ENCODE data around the gene UNC5B. TPM values are rescaled to one million over a fixed set of nuclear protein-coding genes. Genes with fewer than 3 reads are reported as not detected.

Gene UNC5B
- total and polyA plus RNA-seq, 2 donors: 2.2 to 4.2 TPM

GRCh38 chr10:71280216-71280615 lies 67.8 kb downstream of the UNC5B start:
- Histone ChIP-seq H3K27me3 (ENCODE audit: control insufficient read depth in 2 of 2, insufficient read depth in 1 of 2, low read length in 1 of 2) (no peaks in the 10 kb centered on the region), H3K4me3 (ENCODE audit: low read length in 2 of 2) (no peak overlapping the region), H3K9me3 (ENCODE audit: control insufficient read depth in 2 of 2, insufficient read depth in 1 of 2, low read length in 1 of 2) (peaks cover 0 to 3% of the 10 kb centered on the region in 2 donors), H3K36me3 (ENCODE audit: control insufficient read depth in 2 of 2, insufficient read depth in 2 of 2, low read length in 1 of 2) (no peaks in the 10 kb centered on the region), H3K4me1 (ENCODE audit: control insufficient read depth in 2 of 2, insufficient read depth in 2 of 2, low read length in 2 of 2) (peaks cover 0 to 14% of the 10 kb centered on the region in 2 donors), H3K27ac (ENCODE audit: low read depth in 1 of 2, low read length in 1 of 2) (no peak overlapping the region)
- no peak for DNase-seq (ENCODE audit: low read depth in 6 of 9, low spot score in 9 of 9)
- 93% methylated on average over 5 of the region's 5 CpGs for WGBS

DNA sequence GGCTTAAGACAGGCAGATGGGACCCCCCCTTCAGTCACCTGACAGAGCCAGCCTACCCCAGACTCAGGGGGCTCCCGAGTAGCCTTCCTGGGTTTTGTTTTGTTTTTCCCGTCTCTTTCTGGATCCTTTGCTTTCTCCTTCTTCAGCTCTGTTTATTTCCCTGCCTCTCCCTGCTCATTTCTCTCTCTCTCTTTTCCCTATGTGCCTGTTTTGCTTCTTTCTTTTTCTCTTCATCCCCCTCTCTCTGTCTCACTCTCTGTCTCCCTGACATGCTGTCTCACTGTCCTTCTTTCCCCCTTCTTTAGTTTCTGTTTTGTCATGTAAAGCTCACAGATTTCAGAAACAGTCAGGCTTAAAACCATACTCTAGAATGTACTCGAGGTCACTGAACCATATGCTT lies 68.5 kb downstream of the UNC5B start:
- no peak overlapping the region for H3K27ac ChIP-seq (ENCODE audit: low read depth in 1 of 2, low read length in 1 of 2)
- no peaks in the 10 kb centered on the region for H3K36me3 ChIP-seq (ENCODE audit: control insufficient read depth in 2 of 2, insufficient read depth in 2 of 2, low read length in 1 of 2)
- H3K27me3 ChIP-seq (ENCODE audit: control insufficient read depth in 2 of 2, insufficient read depth in 1 of 2, low read length in 1 of 2): no peaks in the 10 kb centered on the region
- 61% methylated on average over 3 of the region's 3 CpGs for WGBS
- DNase-seq (ENCODE audit: low read depth in 6 of 9, low spot score in 9 of 9): no peak
- peaks cover 0 to 3% of the 10 kb centered on the region in 2 donors for H3K9me3 ChIP-seq (ENCODE audit: control insufficient read depth in 2 of 2, insufficient read depth in 1 of 2, low read length in 1 of 2)
- no peak overlapping the region for H3K4me3 ChIP-seq (ENCODE audit: low read length in 2 of 2)
- H3K4me1 ChIP-seq (ENCODE audit: control insufficient read depth in 2 of 2, insufficient read depth in 2 of 2, low read length in 2 of 2): peaks cover 0 to 14% of the 10 kb centered on the region in 2 donors

GRCh38 chr10:71281646-71282322 lies 69.4 kb downstream of the UNC5B start:
- no peak overlapping the region for H3K4me3 ChIP-seq (ENCODE audit: low read length in 2 of 2)
- no peaks in the 10 kb centered on the region for H3K36me3 ChIP-seq (ENCODE audit: control insufficient read depth in 2 of 2, insufficient read depth in 2 of 2, low read length in 1 of 2)
- DNase-seq (ENCODE audit: low read depth in 6 of 9, low spot score in 9 of 9): no peak
- no peaks in the 10 kb centered on the region for H3K27me3 ChIP-seq (ENCODE audit: control insufficient read depth in 2 of 2, insufficient read depth in 1 of 2, low read length in 1 of 2)
- H3K9me3 ChIP-seq (ENCODE audit: control insufficient read depth in 2 of 2, insufficient read depth in 1 of 2, low read length in 1 of 2): peaks cover 0 to 3% of the 10 kb centered on the region in 2 donors
- WGBS: 87% methylated on average over 8 of the region's 8 CpGs
- no peak overlapping the region for H3K27ac ChIP-seq (ENCODE audit: low read depth in 1 of 2, low read length in 1 of 2)
- peaks cover 0 to 14% of the 10 kb centered on the region in 2 donors for H3K4me1 ChIP-seq (ENCODE audit: control insufficient read depth in 2 of 2, insufficient read depth in 2 of 2, low read length in 2 of 2)

- H3K4me1 ChIP-seq (ENCODE audit: control insufficient read depth in 2 of 2, insufficient read depth in 2 of 2, low read length in 2 of 2): peaks cover 0 to 14% of the 10 kb centered on the region in 2 donors
- H3K9me3 ChIP-seq (ENCODE audit: control insufficient read depth in 2 of 2, insufficient read depth in 1 of 2, low read length in 1 of 2): peaks cover 0 to 3% of the 10 kb centered on the region in 2 donors
- no peak overlapping the region for H3K27ac ChIP-seq (ENCODE audit: low read depth in 1 of 2, low read length in 1 of 2)
- no peaks in the 10 kb centered on the region for H3K36me3 ChIP-seq (ENCODE audit: control insufficient read depth in 2 of 2, insufficient read depth in 2 of 2, low read length in 1 of 2)
- 97% methylated on average over 2 of the region's 2 CpGs for WGBS
- H3K4me3 ChIP-seq (ENCODE audit: low read length in 2 of 2): no peak overlapping the region
- H3K27me3 ChIP-seq (ENCODE audit: control insufficient read depth in 2 of 2, insufficient read depth in 1 of 2, low read length in 1 of 2): no peaks in the 10 kb centered on the region
- no peak for DNase-seq (ENCODE audit: low read depth in 6 of 9, low spot score in 9 of 9)
These were observed 69.9 kb downstream of the UNC5B start for GRCh38 chr10:71282323-71282680.

DNA sequence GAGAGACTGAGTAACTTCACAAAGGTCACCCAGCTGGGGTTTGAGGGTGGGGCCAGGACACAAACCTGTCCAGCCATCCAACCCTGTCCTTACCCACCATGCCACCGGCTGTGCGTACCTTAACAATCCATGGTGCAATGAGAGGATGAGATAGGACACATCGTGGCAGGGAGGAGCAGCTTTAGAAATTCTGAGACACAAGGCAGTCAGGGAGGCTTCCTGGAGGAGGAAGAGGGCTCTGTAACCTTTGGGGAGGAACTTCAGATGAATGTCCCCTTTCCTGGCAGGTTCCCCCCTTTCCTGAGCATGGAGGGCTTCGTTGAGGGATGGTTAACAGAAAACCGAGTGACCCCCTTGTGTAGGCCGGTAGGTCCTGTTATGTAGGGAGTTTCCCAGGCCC lies 71.0 kb downstream of the UNC5B start:
- no peak for DNase-seq (ENCODE audit: low read depth in 6 of 9, low spot score in 9 of 9)
- Histone ChIP-seq H3K27ac (ENCODE audit: low read depth in 1 of 2, low read length in 1 of 2) (no peak overlapping the region), H3K4me1 (ENCODE audit: control insufficient read depth in 2 of 2, insufficient read depth in 2 of 2, low read length in 2 of 2) (peaks cover 0 to 13% of the 10 kb centered on the region in 2 donors), H3K36me3 (ENCODE audit: control insufficient read depth in 2 of 2, insufficient read depth in 2 of 2, low read length in 1 of 2) (no peaks in the 10 kb centered on the region), H3K27me3 (ENCODE audit: control insufficient read depth in 2 of 2, insufficient read depth in 1 of 2, low read length in 1 of 2) (no peaks in the 10 kb centered on the region), H3K4me3 (ENCODE audit: low read length in 2 of 2) (no peak overlapping the region), H3K9me3 (ENCODE audit: control insufficient read depth in 2 of 2, insufficient read depth in 1 of 2, low read length in 1 of 2) (peaks cover 0 to 3% of the 10 kb centered on the region in 2 donors)
- 96% methylated on average over 6 of the region's 6 CpGs for WGBS

DNA sequence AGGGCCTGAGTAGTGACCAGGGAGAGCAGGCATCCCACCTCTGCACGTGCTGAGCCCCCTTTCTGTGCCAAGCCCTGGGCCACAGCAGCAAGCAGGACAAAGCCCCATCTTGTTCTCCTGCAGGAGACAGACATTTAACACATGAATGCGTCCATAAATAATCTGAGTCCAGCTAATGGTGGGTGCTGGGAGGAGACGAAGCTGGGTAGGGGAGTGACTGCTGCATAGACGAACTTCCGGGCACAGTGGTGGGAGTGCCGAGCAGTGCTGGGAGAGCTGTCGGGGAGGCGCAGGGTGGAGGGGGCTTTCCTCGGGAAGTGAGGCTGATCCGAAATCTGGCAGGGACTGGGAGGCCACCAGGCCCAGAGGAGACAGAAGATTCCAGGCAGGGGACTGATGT lies 71.5 kb downstream of the UNC5B start:
- H3K27me3 ChIP-seq (ENCODE audit: control insufficient read depth in 2 of 2, insufficient read depth in 1 of 2, low read length in 1 of 2): no peaks in the 10 kb centered on the region
- peaks cover 0 to 3% of the 10 kb centered on the region in 2 donors for H3K9me3 ChIP-seq (ENCODE audit: control insufficient read depth in 2 of 2, insufficient read depth in 1 of 2, low read length in 1 of 2)
- peaks cover 0 to 8% of the 10 kb centered on the region in 2 donors for H3K4me1 ChIP-seq (ENCODE audit: control insufficient read depth in 2 of 2, insufficient read depth in 2 of 2, low read length in 2 of 2)
- DNase-seq (ENCODE audit: low read depth in 6 of 9, low spot score in 9 of 9): no peak
- H3K27ac ChIP-seq (ENCODE audit: low read depth in 1 of 2, low read length in 1 of 2): no peak overlapping the region
- no peak overlapping the region for H3K4me3 ChIP-seq (ENCODE audit: low read length in 2 of 2)
- H3K36me3 ChIP-seq (ENCODE audit: control insufficient read depth in 2 of 2, insufficient read depth in 2 of 2, low read length in 1 of 2): no peaks in the 10 kb centered on the region
- WGBS: 97% methylated on average over 10 of the region's 10 CpGs

GRCh38 chr10:71284544-71285179 lies 72.3 kb downstream of the UNC5B start:
- whole genome bisulfite sequencing: 94% methylated on average over 19 of the region's 19 CpGs
- Histone ChIP-seq H3K27ac (ENCODE audit: low read depth in 1 of 2, low read length in 1 of 2) (no peak overlapping the region), H3K27me3 (ENCODE audit: control insufficient read depth in 2 of 2, insufficient read depth in 1 of 2, low read length in 1 of 2) (no peaks in the 10 kb centered on the region), H3K9me3 (ENCODE audit: control insufficient read depth in 2 of 2, insufficient read depth in 1 of 2, low read length in 1 of 2) (peaks cover 0 to 3% of the 10 kb centered on the region in 2 donors), H3K36me3 (ENCODE audit: control insufficient read depth in 2 of 2, insufficient read depth in 2 of 2, low read length in 1 of 2) (peaks cover 0 to 3% of the 10 kb centered on the region in 2 donors), H3K4me1 (ENCODE audit: control insufficient read depth in 2 of 2, insufficient read depth in 2 of 2, low read length in 2 of 2) (peaks cover 0 to 5% of the 10 kb centered on the region in 2 donors), H3K4me3 (ENCODE audit: low read length in 2 of 2) (no peak overlapping the region)
- DNase-seq (ENCODE audit: low read depth in 6 of 9, low spot score in 9 of 9): no peak

DNA sequence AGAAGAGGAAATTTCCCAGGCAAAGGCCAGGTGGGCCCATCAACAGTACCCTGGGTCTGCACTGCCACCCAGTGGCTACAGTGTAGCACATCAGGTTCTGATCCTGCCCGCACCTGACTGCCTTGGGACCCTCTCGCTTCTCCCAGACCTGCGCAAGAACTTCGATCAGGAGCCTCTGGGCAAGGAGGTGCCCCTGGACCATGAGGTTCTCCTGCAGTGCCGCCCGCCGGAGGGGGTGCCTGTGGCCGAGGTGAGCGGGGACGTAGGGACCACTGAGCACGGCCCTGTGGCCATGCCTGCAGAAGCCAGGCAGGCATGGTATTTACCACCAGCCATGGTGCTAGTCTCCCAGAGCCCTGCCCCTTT lies 72.8 kb downstream of the UNC5B start:
- H3K27ac ChIP-seq (ENCODE audit: low read depth in 1 of 2, low read length in 1 of 2): no peak overlapping the region
- peaks cover 0 to 3% of the 10 kb centered on the region in 2 donors for H3K4me1 ChIP-seq (ENCODE audit: control insufficient read depth in 2 of 2, insufficient read depth in 2 of 2, low read length in 2 of 2)
- no peak overlapping the region for H3K4me3 ChIP-seq (ENCODE audit: low read length in 2 of 2)
- H3K36me3 ChIP-seq (ENCODE audit: control insufficient read depth in 2 of 2, insufficient read depth in 2 of 2, low read length in 1 of 2): peaks cover 0 to 3% of the 10 kb centered on the region in 2 donors
- H3K9me3 ChIP-seq (ENCODE audit: control insufficient read depth in 2 of 2, insufficient read depth in 1 of 2, low read length in 1 of 2): peaks cover 0 to 3% of the 10 kb centered on the region in 2 donors
- H3K27me3 ChIP-seq (ENCODE audit: control insufficient read depth in 2 of 2, insufficient read depth in 1 of 2, low read length in 1 of 2): no peaks in the 10 kb centered on the region
- WGBS: 70% methylated on average over 11 of the region's 11 CpGs
- peak in 8 of 9 donors; percentile 11 to 58 (median 30) for DNase-seq (ENCODE audit: low read depth in 6 of 9, low spot score in 9 of 9)

GRCh38 chr10:71285986-71286385 lies 73.6 kb downstream of the UNC5B start:
- DNase-seq (ENCODE audit: low read depth in 6 of 9, low spot score in 9 of 9): no peak
- no peak overlapping the region for H3K27ac ChIP-seq (ENCODE audit: low read depth in 1 of 2, low read length in 1 of 2)
- no peaks in the 10 kb centered on the region for H3K4me1 ChIP-seq (ENCODE audit: control insufficient read depth in 2 of 2, insufficient read depth in 2 of 2, low read length in 2 of 2)
- 93% methylated on average over 4 of the region's 4 CpGs for WGBS
- peaks cover 0 to 3% of the 10 kb centered on the region in 2 donors for H3K36me3 ChIP-seq (ENCODE audit: control insufficient read depth in 2 of 2, insufficient read depth in 2 of 2, low read length in 1 of 2)
- H3K9me3 ChIP-seq (ENCODE audit: control insufficient read depth in 2 of 2, insufficient read depth in 1 of 2, low read length in 1 of 2): peaks cover 0 to 3% of the 10 kb centered on the region in 2 donors
- no peaks in the 10 kb centered on the region for H3K27me3 ChIP-seq (ENCODE audit: control insufficient read depth in 2 of 2, insufficient read depth in 1 of 2, low read length in 1 of 2)
- H3K4me3 ChIP-seq (ENCODE audit: low read length in 2 of 2): no peak overlapping the region
